Measurements from ENCODE around the gene AHRR.

DNA sequence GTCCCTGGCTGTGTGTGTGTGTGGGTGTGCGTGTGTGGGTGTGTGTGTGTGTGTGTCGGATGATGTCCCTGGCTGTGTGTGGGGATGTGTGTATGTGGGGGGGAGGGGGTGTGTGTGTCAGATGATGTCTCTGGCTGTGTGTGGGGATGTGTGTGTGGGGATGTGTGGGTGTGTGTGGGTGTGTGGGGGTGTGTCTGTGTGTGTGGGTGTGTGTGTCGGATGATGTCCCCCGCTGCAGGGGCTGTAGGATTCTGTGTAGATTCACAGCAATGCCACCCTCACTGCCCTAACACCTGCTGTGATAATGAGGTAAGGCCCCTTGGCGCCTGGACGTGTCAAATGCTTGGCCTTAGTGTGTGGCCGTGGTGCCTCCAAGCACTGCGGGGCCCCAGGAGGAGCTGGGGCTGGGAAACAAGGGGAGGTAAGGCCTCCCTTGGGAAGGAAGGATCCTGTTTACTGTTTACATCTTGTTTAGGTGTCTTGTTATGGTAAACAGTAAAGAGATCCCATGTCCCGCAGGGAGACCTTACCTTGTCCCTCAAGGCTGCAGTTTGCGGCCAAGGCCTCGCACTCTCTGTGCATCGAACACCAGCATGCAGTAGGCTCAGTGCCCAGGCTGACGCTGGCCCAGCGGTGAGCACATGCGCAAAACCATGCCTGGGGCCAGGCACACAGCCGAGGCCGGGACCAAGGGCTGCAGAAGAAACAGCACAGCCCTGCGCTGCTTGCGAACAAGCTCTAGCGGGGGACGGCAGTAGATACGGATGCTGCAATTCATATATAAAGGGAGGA lies 24.1 kb downstream of the AHRR start:
- TF ChIP-seq, protein P1, sequence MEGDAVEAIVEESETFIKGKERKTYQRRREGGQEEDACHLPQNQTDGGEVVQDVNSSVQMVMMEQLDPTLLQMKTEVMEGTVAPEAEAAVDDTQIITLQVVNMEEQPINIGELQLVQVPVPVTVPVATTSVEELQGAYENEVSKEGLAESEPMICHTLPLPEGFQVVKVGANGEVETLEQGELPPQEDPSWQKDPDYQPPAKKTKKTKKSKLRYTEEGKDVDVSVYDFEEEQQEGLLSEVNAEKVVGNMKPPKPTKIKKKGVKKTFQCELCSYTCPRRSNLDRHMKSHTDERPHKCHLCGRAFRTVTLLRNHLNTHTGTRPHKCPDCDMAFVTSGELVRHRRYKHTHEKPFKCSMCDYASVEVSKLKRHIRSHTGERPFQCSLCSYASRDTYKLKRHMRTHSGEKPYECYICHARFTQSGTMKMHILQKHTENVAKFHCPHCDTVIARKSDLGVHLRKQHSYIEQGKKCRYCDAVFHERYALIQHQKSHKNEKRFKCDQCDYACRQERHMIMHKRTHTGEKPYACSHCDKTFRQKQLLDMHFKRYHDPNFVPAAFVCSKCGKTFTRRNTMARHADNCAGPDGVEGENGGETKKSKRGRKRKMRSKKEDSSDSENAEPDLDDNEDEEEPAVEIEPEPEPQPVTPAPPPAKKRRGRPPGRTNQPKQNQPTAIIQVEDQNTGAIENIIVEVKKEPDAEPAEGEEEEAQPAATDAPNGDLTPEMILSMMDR (IDR thresholded peaks at IDR 0.05) = no peak
- TF ChIP-seq POLR2A (IDR thresholded peaks at IDR 0.05) = no peak
